SK-N-SH treated with all-trans-retinoic acid at 6 μM for 48 hours (cell line): ENCODE measurements around the gene C12orf50.
A peak's percentile ranks its signal among the peaks of the same experiment; 100 is the strongest.
"Not testable (repeated sequence)": the region's sequence is repeated elsewhere in the genome, so short reads cannot be mapped to it uniquely, and the experiment has no call there.

ENCODE experiments used
- ATAC-seq: fragments of 200-7000 bp; cut with Tn5 transposase; 3 replicates; pipeline ENCODE4 v1.9.1; 2020; ENCODE audit warnings: mild to moderate bottlenecking, moderate library complexity
- ARNTL ChIP-seq: fragments of 450-650 bp; formaldehyde crosslinking; IDR thresholded peaks from 2 replicates; pipeline ENCODE4 v1.5.0; 2020; ENCODE audit warnings: low read depth, mild to moderate bottlenecking, moderate library complexity, borderline replicate concordance
- BACH2 ChIP-seq: fragments of 250-450 bp; sonication (Bioruptor Pico); IDR thresholded peaks from 2 replicates; pipeline ENCODE4 v1.9.0; 2021; ENCODE audit warnings: mild to moderate bottlenecking, borderline replicate concordance
- CREB5 ChIP-seq: fragments of 250-450 bp; sonication (Bioruptor Pico); IDR thresholded peaks from 2 replicates; pipeline ENCODE4 v1.5.1; 2020; ENCODE audit warnings: low read depth, mild to moderate bottlenecking, moderate library complexity
- CSDC2 ChIP-seq: fragments of 250-450 bp; sonication (Bioruptor Pico); IDR thresholded peaks from 2 replicates; pipeline ENCODE4 v1.5.0; 2020; ENCODE audit warnings: mild to moderate bottlenecking, moderate library complexity
- ESRRG ChIP-seq: fragments of 250-450 bp; sonication (Bioruptor Pico); IDR thresholded peaks from 2 replicates; pipeline ENCODE4 v1.6.1; 2021; ENCODE audit warnings: mild to moderate bottlenecking
- GLIS3 ChIP-seq: fragments of 250-450 bp; sonication (Bioruptor Pico); IDR thresholded peaks from 2 replicates; pipeline ENCODE4 v1.5.0; 2020; ENCODE audit warnings: mild to moderate bottlenecking, moderate library complexity
- ISL1 ChIP-seq: fragments of 250-450 bp; sonication (Bioruptor Pico); IDR thresholded peaks from 2 replicates; pipeline ENCODE4 v2.1.2; 2022; ENCODE audit warnings: mild to moderate bottlenecking, moderate library complexity
- OSR1 ChIP-seq: fragments of 250-450 bp; sonication (Bioruptor Pico); IDR thresholded peaks from 2 replicates; pipeline ENCODE4 v1.8.0; 2022; ENCODE audit warnings: moderate library complexity, mild to moderate bottlenecking, inconsistent platforms
- PATZ1 ChIP-seq: fragments of 250-450 bp; sonication (Bioruptor Pico); IDR thresholded peaks from 2 replicates; pipeline ENCODE4 v1.8.0; 2020; ENCODE audit warnings: mild to moderate bottlenecking, moderate library complexity, borderline replicate concordance
- POU6F1 ChIP-seq: fragments of 250-450 bp; sonication (Bioruptor Pico); IDR thresholded peaks from 2 replicates; pipeline ENCODE4 v1.8.0; 2021; ENCODE audit warnings: low read depth, mild to moderate bottlenecking, moderate library complexity, borderline replicate concordance
- PPARA ChIP-seq: fragments of 250-450 bp; sonication (Bioruptor Pico); IDR thresholded peaks from 2 replicates; pipeline ENCODE4 v1.5.0; 2020; ENCODE audit warnings: mild to moderate bottlenecking, borderline replicate concordance
- RARB ChIP-seq: fragments of 250-450 bp; sonication (Bioruptor Pico); IDR thresholded peaks from 2 replicates; pipeline ENCODE4 v1.8.0; 2021; ENCODE audit warnings: mild to moderate bottlenecking, moderate library complexity
- SNAI2 ChIP-seq: fragments of 250-450 bp; sonication (Bioruptor Pico); IDR thresholded peaks from 2 replicates; pipeline ENCODE4 v1.5.0; 2020; ENCODE audit warnings: mild to moderate bottlenecking, moderate library complexity
- TCF4 ChIP-seq: fragments of 250-450 bp; sonication (Bioruptor Pico); IDR thresholded peaks from 2 replicates; pipeline ENCODE4 v1.8.0; 2021; ENCODE audit warnings: mild to moderate bottlenecking, moderate library complexity, borderline replicate concordance
- TSHZ2 ChIP-seq: fragments of 250-450 bp; sonication (Bioruptor Pico); IDR thresholded peaks from 2 replicates; pipeline ENCODE4 v1.5.0; 2020; ENCODE audit warnings: mild to moderate bottlenecking, moderate library complexity
- ZC3H10 ChIP-seq: fragments of 250-450 bp; sonication (Bioruptor Pico); IDR thresholded peaks from 2 replicates; pipeline ENCODE4 v1.5.1; 2021; ENCODE audit warnings: mild to moderate bottlenecking, moderate library complexity
- ZFP3 ChIP-seq: fragments of 250-450 bp; sonication (Bioruptor Pico); IDR thresholded peaks from 2 replicates; pipeline ENCODE4 v1.5.0; 2020; ENCODE audit warnings: mild to moderate bottlenecking, moderate library complexity
- ZFP30 ChIP-seq: fragments of 450-650 bp; formaldehyde crosslinking; IDR thresholded peaks from 2 replicates; pipeline ENCODE4 v1.5.0; 2022; ENCODE audit warnings: mild to moderate bottlenecking, moderate library complexity
- ZNF70 ChIP-seq: fragments of 450-650 bp; formaldehyde crosslinking; IDR thresholded peaks from 2 replicates; pipeline ENCODE4 v1.5.0; 2020; ENCODE audit warnings: mild to moderate bottlenecking, moderate library complexity
- ZNF8 ChIP-seq: fragments of 450-650 bp; formaldehyde crosslinking; IDR thresholded peaks from 2 replicates; pipeline ENCODE4 v1.5.0; 2020; ENCODE audit warnings: mild to moderate bottlenecking, moderate library complexity

The C12orf50 gene

DNA sequence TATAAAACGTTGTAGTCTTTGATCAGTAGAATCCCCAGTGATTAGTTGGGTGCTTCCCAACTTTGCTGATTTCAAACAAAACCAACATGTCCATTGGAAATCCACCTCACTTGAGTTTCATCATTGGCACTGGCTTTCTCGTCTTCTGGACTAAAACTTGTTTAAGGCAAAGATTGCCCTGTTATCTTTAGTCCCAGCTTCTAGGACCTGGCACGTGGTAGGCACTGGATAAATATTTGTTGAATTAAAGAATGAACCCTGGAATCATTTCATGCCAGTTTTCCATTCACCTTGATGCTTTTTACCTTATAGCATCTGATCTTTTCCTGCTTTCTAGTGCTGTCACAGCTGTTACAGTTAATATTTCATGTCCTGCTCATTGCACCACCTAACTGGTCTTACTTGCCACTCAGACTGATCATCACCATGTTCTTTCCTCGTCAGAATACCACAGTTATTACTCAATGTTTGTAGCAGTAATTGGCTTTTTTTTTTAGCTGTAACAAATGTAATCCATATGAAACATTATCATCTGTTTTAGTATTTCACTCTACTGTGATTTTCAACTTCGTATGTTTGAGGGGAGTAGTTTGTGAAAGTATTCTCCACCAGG, 7.3 kb upstream of the C12orf50 start (continued):
- no peak for TF ChIP-seq CREB5 (CRISPR knock-in tag)
- TF ChIP-seq SNAI2 (CRISPR knock-in tag): no peak
- no peak for TF ChIP-seq PATZ1
- no peak for TF ChIP-seq POU6F1 (CRISPR knock-in tag)
- TF ChIP-seq PPARA (CRISPR knock-in tag): no peak
- no peak for TF ChIP-seq TCF4 (CRISPR knock-in tag)
- TF ChIP-seq ZNF70: no peak
- no peak for TF ChIP-seq GLIS3 (CRISPR knock-in tag)
- TF ChIP-seq BACH2 (CRISPR knock-in tag): no peak

DNA sequence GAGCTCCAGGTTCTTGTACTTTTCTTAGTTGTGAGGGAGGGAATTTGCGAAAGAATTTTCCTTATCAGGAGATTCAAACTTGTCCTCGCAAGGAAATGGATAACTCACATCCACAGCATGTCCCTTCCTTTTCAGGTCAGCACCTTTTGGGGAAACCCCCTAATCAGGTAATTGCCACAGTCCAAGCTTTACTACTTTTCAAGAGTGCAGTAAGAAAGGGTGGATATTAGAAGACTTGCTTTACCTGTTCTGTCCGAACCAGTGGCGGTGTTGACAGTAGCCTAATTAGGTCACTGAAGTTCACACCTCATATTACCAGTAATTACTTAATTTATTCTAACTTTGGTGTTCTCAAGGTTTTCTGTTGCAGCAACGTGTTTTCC, 6.7 kb upstream of the C12orf50 start:
- TF ChIP-seq ZFP3 (CRISPR knock-in tag) (no peak), ARNTL (CRISPR knock-in tag) (no peak), ESRRG (CRISPR knock-in tag) (no peak), ZFP30 (CRISPR knock-in tag) (no peak), ZC3H10 (CRISPR knock-in tag) (no peak), ISL1 (CRISPR knock-in tag) (no peak)
- peak; percentile 7; the same call in 2 of the 3 replicates for ATAC-seq

GRCh38 chr12:88035271-88035906, 6.2 kb upstream of the C12orf50 start:
- ATAC-seq: peak; percentile 99
- TF ChIP-seq OSR1 (CRISPR knock-in tag) (no peak), ARNTL (CRISPR knock-in tag) (no peak), ZNF8 (CRISPR knock-in tag) (no peak), RARB (CRISPR knock-in tag) (no peak), TSHZ2 (CRISPR knock-in tag) (no peak), CREB5 (CRISPR knock-in tag) (no peak), CSDC2 (CRISPR knock-in tag) (no peak), ISL1 (CRISPR knock-in tag) (no peak), GLIS3 (CRISPR knock-in tag) (no peak; the same call in 1 of the 2 replicates)

- ATAC-seq: not testable (repeated sequence)
Measured at GRCh38 chr12:88031161-88031560, 2.0 kb upstream of the C12orf50 start.
